Mononuclear cell (primary cell): ENCODE results near the gene OR6N1. TPM values are rescaled to one million over a fixed set of nuclear protein-coding genes. Genes with fewer than 3 reads are reported as not detected.

Experiments used
- H3K27me3 ChIP-seq: 2 replicates; pipeline ENCODE4 v1.6.0; 2011; ENCODE audit warnings: low read length, control low read depth; ENCODE audit not compliant: insufficient read depth
- H3K4me1 ChIP-seq: 2 replicates; pipeline ENCODE4 v1.5.1; 2011; ENCODE audit warnings: mild to moderate bottlenecking, low read length, control low read depth; ENCODE audit not compliant: insufficient read depth
- H3K4me3 ChIP-seq: 2 replicates; pipeline ENCODE4 v1.5.1; 2011; ENCODE audit warnings: mild to moderate bottlenecking, low read length, moderate library complexity
- H3K9me3 ChIP-seq: 2 replicates; pipeline ENCODE4 v1.5.1; 2011; ENCODE audit warnings: low read depth, mild to moderate bottlenecking, control low read depth, low read length
- total RNA-seq: library from RNA; depleted of rRNA; stranded (reverse); fragments of >200 nt; gene quantifications from one replicate; pipeline ENCODE4 v1.2.3, GENCODE V29; 2012

OR6N1 gene
- total RNA-seq, 1 donor = under 0.01 TPM

GRCh38 chr1:158716335-158716734 is 55.7 kb downstream of the OR6N1 start:
- Histone ChIP-seq H3K4me1 (no peaks in the 10 kb centered on the region), H3K9me3 (no peaks in the 10 kb centered on the region), H3K4me3 (no peak overlapping the region), H3K27me3 (peaks cover 13% of the 10 kb centered on the region)

GRCh38 chr1:158714754-158715153 is 57.2 kb downstream of the OR6N1 start:
- no peak overlapping the region for H3K4me3 ChIP-seq
- H3K4me1 ChIP-seq = no peaks in the 10 kb centered on the region
- H3K9me3 ChIP-seq = no peaks in the 10 kb centered on the region
- peaks cover 13% of the 10 kb centered on the region for H3K27me3 ChIP-seq

Other genes with a start within 250 kb of the OR6N1 start
- gene OR6Y1, start 217.8 kb downstream of the OR6N1 start, total RNA-seq = not detected
- gene OR6P1, start 201.6 kb downstream of the OR6N1 start, total RNA-seq = not detected
- not detected for gene OR10X1, start 192.3 kb downstream of the OR6N1 start, total RNA-seq
- 0.31 TPM for gene OR10Z1, start 166.9 kb downstream of the OR6N1 start, total RNA-seq
- not detected for gene SPTA1, start 85.5 kb downstream of the OR6N1 start, total RNA-seq
- not detected for gene OR6K2, start 71.5 kb downstream of the OR6N1 start, total RNA-seq
- gene OR6K3, start 51.5 kb downstream of the OR6N1 start, total RNA-seq = not detected
- gene OR6K6, start 17.5 kb downstream of the OR6N1 start, total RNA-seq = not detected
- not detected for gene OR6N2, start 9.0 kb upstream of the OR6N1 start, total RNA-seq
- 31.8 TPM for gene MNDA, start 59.2 kb upstream of the OR6N1 start, total RNA-seq
- 35.6 TPM for gene PYHIN1, start 159.4 kb upstream of the OR6N1 start, total RNA-seq
- 37.3 TPM for gene IFI16, start 237.7 kb upstream of the OR6N1 start, total RNA-seq